ENCODE data around the gene RPS29. TPM values are rescaled to one million over a fixed set of nuclear protein-coding genes. Genes with fewer than 3 reads are reported as not detected.

The RPS29 gene
- 1,090 and 1,752 TPM in 2 replicates for total RNA-seq

GRCh38 chr14:49585803-49586672 is at the start of gene RPS29:
TSS of gene RPS29 (minus strand) at chr14:49586380. CDS start at chr14:49586346, 34 bp downstream.

GRCh38 chr14:49634547-49635334 is 48.6 kb upstream of the RPS29 start, which contains the start of gene DNAAF2:
TSS of gene DNAAF2 (minus strand) at chr14:49635244. CDS start at chr14:49635149, 95 bp downstream.

GRCh38 chr14:49620182-49621113 is 34.3 kb upstream of the RPS29 start, which contains the start of the genes MGAT2 and RPL36AL:
TSS of gene MGAT2 (plus strand) at chr14:49620799. CDS start at chr14:49621269, 470 bp downstream.
TSS of gene RPL36AL (minus strand) at chr14:49620626. CDS start at chr14:49619104, 1,522 bp downstream.

GRCh38 chr14:49598485-49599300 is 12.5 kb upstream of the RPS29 start, which contains the start of gene LRR1:
TSS of gene LRR1 (plus strand) at chr14:49598940. CDS start at chr14:49599021, 81 bp downstream.

Small RNAs within 50 kb of the gene (small RNA-seq; reads per million reads assigned to genes)
- not detected for gene AL139099.3 (ENCODE audit: low replicate concordance)
- gene AL139099.4 (ENCODE audit: low replicate concordance), result not detected
- gene RF00019 (ENCODE audit: low replicate concordance), result not detected
- not detected for gene RNA5SP384 (ENCODE audit: low replicate concordance)

Other genes starting within 250 kb of the RPS29 start
- gene LRR1, start 12.6 kb upstream of the RPS29 start, total RNA-seq, result 5.5 and 33.8 TPM in 2 replicates
- 93.6 and 363 TPM in 2 replicates for gene RPL36AL, start 34.2 kb upstream of the RPS29 start, total RNA-seq
- gene MGAT2, start 34.4 kb upstream of the RPS29 start, total RNA-seq, result 133 and 162 TPM in 2 replicates
- 8.3 and 11.2 TPM in 2 replicates for gene DNAAF2, start 48.9 kb upstream of the RPS29 start, total RNA-seq
- 1.3 and 19.2 TPM in 2 replicates for gene POLE2, start 101.8 kb upstream of the RPS29 start, total RNA-seq
- gene KLHDC1, start 106.7 kb upstream of the RPS29 start, total RNA-seq, result 1.6 and 2.4 TPM in 2 replicates
- 50.1 and 78.3 TPM in 2 replicates for gene KLHDC2, start 181.8 kb upstream of the RPS29 start, total RNA-seq